NCI-H2081 treated with DMSO at 0.1 percent for 48 hours (cell line): Measurements from ENCODE around the gene FANCD2.
"Not testable (repeated sequence)": the region's sequence is repeated elsewhere in the genome, so short reads cannot be mapped to it uniquely, and the experiment has no call there.

Experiments
- DNase-seq: peaks from one replicate; lab custom pipeline; 2025; lab: John Stamatoyannopoulos, UW

FANCD2 gene

GRCh38 chr3:10108091-10108490 lies 81.9 kb downstream of the FANCD2 start, which contains the start of gene FANCD2OS:
TSS of gene FANCD2OS (minus strand) at chr3:10108255. CDS start at chr3:10104774, 3,481 bp downstream.
- DNase-seq: no peak

GRCh38 chr3:10115326-10116137 lies 89.3 kb downstream of the FANCD2 start, which contains the start of gene BRK1:
TSS of gene BRK1 (plus strand) at chr3:10115675. CDS start at chr3:10115702, 27 bp downstream.
- DNase-seq: peak; percentile 56

GRCh38 chr3:10116138-10116460 lies 89.9 kb downstream of the FANCD2 start:
- no peak for DNase-seq

GRCh38 chr3:10116928-10117327 lies 90.7 kb downstream of the FANCD2 start:
- no peak for DNase-seq

- no peak for DNase-seq
These were observed 93.1 kb downstream of the FANCD2 start for GRCh38 chr3:10119376-10119775.

- DNase-seq: no peak
These were observed 94.8 kb downstream of the FANCD2 start for GRCh38 chr3:10121064-10121463.

GRCh38 chr3:10122724-10123123 lies 96.5 kb downstream of the FANCD2 start:
- DNase-seq: no peak

- not testable (repeated sequence) for DNase-seq
These were observed 109.6 kb downstream of the FANCD2 start for GRCh38 chr3:10135872-10136271.

- DNase-seq: no peak
These were observed 110.3 kb downstream of the FANCD2 start for GRCh38 chr3:10136426-10137005.

GRCh38 chr3:10137178-10137577 lies 110.9 kb downstream of the FANCD2 start:
- no peak for DNase-seq

GRCh38 chr3:10140996-10141546 lies 114.8 kb downstream of the FANCD2 start:
- no peak for DNase-seq

GRCh38 chr3:10142707-10143560 lies 116.7 kb downstream of the FANCD2 start:
- DNase-seq: no peak

- no peak for DNase-seq
These were observed 119.4 kb downstream of the FANCD2 start for GRCh38 chr3:10145685-10146084.

- no peak for DNase-seq
These were observed 123.0 kb downstream of the FANCD2 start for GRCh38 chr3:10149226-10149625.

GRCh38 chr3:10150987-10151386 lies 124.8 kb downstream of the FANCD2 start:
- no peak for DNase-seq
